ENCODE measurements around the gene DGCR8. TPM values are rescaled to one million over a fixed set of nuclear protein-coding genes. Genes with fewer than 3 reads are reported as not detected.
"Not testable (repeated sequence)": the region's sequence is repeated elsewhere in the genome, so short reads cannot be mapped to it uniquely, and the experiment has no call there.

DGCR8 gene
- polyA plus RNA-seq, 3 donors, result 10.1 to 15.6 (median 12.9) TPM

DNA sequence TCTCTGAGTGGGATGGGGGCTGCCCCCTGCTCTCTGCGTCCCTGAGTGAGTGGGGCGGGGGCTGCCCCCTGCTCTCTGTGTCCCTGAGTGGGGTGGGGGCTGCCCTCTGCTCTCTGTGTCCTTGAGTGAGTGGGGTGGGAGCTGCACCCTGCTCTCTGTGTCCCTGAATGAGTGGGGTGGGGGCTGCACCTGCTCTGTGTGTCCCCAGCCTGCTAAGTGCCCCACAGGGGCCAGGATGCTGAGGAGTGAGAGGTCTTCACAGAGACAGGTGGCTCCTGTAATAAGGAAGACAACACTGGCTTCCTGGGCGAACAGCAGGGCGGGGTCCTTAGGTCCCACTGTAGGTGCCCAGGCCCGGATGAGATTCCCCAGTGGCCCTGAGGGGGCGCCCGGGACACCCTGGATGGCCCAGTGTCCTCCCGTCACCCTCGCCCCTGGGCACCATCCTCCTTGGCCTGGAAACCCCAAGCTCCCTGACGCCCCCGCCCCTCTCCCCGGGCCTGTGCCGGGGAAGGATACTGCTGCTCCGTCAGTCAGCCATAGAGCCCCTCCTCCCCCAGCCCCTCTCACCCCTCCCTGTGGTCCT lies 74.7 kb downstream of the DGCR8 start:
- WGBS, 3 donors, result 47 to 57% (median 52%) methylated on average over 12 to 14 of the region's 14 CpGs
- no peak overlapping the region for H3K27ac ChIP-seq (ENCODE audit: low read depth, low read length)

DNA sequence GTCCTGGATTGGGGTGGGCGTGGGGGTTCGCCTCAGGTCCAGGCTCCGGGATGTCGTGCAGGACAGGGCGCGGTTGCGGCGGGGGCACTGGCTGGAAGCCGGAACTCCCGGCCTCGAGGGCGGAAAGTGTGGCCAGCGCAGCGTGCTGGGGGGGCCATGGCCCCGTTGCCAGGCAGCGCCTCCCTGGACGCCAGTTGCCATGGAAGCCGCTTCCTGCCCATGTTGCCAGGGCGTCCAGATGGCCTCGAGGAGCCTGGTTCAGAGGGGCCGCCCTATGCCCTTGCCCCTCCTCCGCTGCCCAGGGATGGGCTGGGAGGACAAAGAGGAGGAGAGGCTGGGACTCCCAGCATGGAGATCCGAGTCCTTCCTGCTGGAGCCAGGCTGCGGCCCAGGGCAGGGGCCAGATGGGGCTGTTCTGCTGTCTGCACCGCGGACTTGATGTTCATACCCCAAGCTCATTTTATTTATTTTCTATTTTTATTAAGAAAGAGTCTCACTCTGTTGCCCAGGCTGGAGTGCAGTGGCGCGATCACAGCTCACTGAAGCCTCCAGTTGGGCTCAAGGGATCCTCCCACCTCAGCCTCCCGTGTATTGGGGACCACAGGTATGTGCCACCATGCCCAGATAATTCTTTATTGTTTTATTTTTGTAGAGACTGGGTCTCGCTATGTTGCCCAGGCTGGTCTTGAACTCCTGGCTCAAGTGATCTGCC lies 75.4 kb downstream of the DGCR8 start:
- 41 to 62% (median 50%) methylated on average over 30 of the region's 30 CpGs for WGBS, 3 donors
- H3K27ac ChIP-seq (ENCODE audit: low read depth, low read length), result no peak overlapping the region

DNA sequence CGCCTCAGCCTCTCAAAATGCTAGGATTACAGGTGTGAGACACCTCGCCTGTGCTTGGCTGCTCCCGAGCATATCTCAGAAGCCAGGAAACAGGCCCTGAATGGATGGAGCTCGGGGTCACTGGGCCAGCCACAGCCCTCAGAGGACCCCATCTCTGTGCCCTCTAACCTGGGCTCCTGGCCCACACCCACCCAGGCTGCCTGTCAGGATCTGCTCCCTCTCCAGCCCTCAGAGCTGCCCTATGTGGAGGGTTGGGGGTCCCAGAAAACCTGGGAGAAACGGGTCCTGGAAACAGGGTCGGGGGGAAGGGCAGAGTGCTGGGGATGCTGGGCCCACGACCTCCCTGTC lies 76.0 kb downstream of the DGCR8 start:
- WGBS, 3 donors, result 49 to 71% (median 53%) methylated on average over 5 to 7 of the region's 7 CpGs
- H3K27ac ChIP-seq (ENCODE audit: low read depth, low read length), result no peak overlapping the region

DNA sequence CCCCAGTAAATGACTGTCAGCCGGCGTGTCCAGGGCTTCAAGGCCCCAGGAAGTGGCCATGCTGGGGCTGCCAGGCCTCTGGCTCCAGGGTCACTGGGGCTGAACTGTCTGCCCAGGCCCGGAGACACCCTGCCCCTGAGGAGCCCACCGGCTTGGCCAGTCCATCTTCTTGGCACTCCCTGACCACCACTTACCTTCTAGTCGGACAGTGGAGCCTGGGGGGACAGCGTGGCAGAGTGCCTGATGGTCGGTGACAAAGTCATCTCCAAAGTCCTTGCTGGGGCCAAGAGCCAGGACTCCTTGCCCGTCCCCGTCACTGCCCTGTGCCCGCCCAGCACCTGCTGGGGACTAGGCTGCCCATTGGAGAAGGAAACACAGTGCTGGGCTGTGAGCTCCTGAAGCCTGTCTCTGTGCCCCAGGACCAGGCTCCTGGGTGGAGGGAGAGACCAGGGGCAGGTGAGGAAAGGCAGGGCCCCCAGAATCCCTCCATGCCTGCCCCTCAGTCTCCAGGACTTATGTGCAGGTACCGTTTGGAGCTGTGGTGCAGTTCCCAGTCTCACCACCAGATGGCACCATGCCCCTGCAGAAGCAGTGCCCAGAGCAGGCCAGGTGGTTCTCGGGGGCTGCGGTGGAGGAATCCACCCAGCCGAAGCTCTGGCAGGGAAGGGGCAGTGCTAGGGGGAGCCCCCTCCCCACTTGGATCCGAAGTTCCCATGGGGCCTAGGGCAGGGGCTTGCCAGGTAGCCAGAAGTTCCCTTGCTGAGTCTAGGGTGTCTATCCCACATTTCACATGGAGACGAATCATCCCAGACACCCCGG lies 76.8 kb downstream of the DGCR8 start:
- WGBS, 3 donors, result 39 to 51% (median 46%) methylated on average over 17 of the region's 17 CpGs

DNA sequence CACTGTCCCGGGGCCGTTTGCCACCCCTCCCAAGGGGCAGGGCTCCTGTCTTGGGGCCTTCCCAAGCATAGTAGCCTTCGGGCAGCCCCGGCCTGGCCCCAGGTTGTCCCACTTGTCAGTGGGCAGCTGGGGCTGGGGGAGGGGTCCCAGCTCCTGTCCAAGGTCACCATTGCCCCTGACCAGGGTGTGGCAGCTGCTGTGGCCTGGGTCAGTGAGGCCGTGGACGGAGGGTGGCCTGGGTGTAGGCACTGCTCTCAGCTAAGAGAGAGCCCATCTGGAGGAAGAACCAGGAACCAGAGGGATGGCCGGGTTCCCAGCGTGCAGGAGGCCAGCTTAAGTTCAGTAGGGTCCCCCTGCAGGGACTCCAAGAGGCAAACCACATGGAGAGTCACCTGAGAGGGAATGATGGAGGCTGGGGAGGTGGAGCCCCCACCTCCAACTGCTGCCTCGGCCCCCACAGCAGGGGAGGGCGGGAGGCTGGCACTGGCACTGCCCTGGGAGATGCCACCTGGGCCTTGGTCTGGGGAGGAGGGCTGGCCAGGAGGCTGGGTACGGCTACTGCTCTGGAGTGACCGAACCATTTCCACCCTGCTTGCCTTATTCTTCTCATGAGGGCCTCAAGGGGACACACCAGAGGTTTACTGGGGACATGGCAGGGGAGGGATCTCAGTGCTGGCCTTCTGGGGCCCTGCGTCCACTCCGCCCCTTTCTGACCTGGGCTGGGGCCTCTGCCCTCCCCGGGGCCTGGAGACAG lies 77.6 kb downstream of the DGCR8 start:
- 51 to 60% (median 57%) methylated on average over 15 of the region's 15 CpGs for whole genome bisulfite sequencing, 3 donors
- H3K27ac ChIP-seq (ENCODE audit: low read depth, low read length), result no peak overlapping the region

More for the DNA sequence above, 76.8 kb downstream of the DGCR8 start:
- no peak overlapping the region for H3K27ac ChIP-seq (ENCODE audit: low read depth, low read length)

DNA sequence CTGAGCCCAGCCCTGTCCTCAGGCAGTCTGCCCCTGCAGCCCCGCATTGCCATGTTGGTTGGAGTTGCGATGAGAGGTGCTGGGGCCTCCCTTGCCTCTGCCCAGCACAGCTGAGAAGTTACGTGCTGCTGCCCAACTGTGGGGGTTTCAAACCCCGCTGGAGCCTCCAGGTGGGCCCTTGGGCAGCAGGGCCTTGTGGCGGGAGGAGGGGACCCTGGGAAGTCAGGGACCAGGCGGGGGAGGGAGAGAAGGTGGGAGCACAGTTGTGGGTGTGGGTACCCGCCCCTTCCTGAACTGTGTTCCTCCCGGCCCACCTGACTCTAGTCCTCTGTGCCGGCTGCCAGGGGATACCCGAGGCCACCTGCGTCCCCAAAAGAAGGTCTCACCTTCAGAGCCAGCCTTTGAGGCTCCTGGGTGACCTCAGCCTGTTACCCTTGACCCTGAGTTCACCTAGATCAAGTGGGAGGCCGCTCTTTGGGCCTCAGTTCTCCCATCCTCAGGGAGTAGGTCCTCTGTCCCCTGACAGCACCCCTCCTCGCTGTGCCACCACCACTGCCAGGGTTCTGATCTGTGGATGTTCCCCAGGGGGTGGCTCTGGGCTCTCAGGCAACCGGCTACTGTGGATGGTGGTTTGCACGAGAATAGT lies 78.5 kb downstream of the DGCR8 start:
- H3K27ac ChIP-seq (ENCODE audit: low read depth, low read length), result no peak overlapping the region
- 47 to 78% (median 55%) methylated on average over 13 to 15 of the region's 15 CpGs for WGBS, 3 donors

DNA sequence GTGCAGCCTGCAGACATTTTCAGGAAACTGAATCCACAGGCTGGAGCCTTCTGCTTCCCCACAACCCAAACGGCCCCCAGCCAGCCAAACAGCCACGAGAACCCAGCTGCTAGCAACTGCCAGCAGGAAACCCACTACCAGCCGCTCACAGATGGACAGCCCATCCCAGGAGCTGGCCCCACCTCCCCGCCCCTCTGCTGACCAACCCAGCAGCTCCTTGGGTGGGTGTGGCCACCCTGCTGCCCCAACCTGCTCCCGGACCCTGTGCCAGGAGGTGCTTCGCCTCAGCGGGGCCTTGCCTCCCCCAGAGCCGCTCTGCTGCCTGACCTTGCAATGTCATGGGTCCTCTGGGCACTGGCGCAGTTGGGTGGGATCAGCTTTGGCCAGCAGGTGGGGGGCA lies 79.0 kb downstream of the DGCR8 start:
- H3K27ac ChIP-seq (ENCODE audit: low read depth, low read length), result no peak overlapping the region
- WGBS, 3 donors, result 36 to 65% (median 47%) methylated on average over 9 of the region's 9 CpGs

DNA sequence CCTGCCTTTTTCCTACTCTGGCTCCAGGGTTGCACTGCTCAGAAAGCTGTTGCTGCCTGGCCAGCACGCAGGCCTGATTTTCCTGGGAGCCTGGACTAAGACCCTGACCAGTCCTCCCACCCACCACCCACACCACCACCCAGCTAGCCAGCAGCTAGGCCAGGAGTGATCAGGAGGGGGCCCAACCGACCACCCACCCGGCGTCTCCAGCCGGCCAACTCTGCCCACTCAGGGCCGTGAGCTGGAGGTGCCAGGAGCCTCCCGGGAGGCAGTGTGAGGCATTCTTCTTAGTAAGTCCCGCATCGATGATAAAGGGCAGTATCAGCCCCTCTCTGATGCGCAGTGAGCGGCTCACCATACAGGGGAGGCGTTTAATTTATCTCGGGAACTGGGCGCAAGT lies 79.5 kb downstream of the DGCR8 start:
- not testable (repeated sequence) for H3K27ac ChIP-seq (ENCODE audit: low read depth, low read length)
- WGBS, 3 donors, result 63 to 78% (median 78%) methylated on average over 8 to 11 of the region's 14 CpGs

DNA sequence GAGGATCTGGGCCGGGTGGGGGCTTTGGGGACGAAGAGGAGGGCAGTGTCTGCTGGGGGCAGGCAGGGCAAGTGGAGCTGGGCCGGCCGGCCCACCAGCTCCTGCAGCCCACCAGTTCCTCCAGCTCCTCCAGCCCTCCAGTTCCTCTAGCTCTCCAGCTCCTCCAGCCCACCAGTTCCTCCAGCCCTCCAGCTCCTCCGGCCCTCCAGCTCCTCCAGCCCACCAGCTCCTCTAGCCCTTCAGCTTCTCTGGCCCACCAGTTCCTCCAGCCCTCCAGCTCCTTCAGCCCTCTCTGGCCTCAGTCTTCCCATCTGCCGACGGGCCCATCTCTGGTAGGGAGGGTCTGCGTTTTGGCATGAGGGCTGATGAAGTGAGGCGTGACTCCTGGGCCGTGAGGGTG lies 80.0 kb downstream of the DGCR8 start:
- 67 to 84% (median 71%) methylated on average over 10 of the region's 10 CpGs for WGBS, 3 donors
- H3K27ac ChIP-seq (ENCODE audit: low read depth, low read length), result no peak overlapping the region

Other genes with a start within 250 kb of the DGCR8 start
- gene GNB1L, start 225.4 kb upstream of the DGCR8 start, polyA plus RNA-seq, result 1 to 10 TPM; 3.5 to 6.6 (median 4.3) TPM
- 1 to 10 TPM; 3.1 to 4.3 (median 3.8) TPM for gene RTL10, start 225.4 kb upstream of the DGCR8 start, polyA plus RNA-seq
- 100 to 1,000 TPM in 2 of 3 donors, 10 to 100 TPM in 1; 70.9 to 173 (median 133) TPM for gene COMT, start 138.5 kb upstream of the DGCR8 start, polyA plus RNA-seq
- 10 to 100 TPM; 13.6 to 21.8 (median 16.6) TPM for gene TXNRD2, start 138.4 kb upstream of the DGCR8 start, polyA plus RNA-seq
- gene ARVCF, start 63.4 kb upstream of the DGCR8 start, polyA plus RNA-seq, result 1 to 10 TPM; 4.0 to 9.8 (median 8.5) TPM
- 10 to 100 TPM; 11.1 to 30.9 (median 20.5) TPM for gene TANGO2, start 59.1 kb upstream of the DGCR8 start, polyA plus RNA-seq
- 10 to 100 TPM; 42.3 to 94.7 (median 68.2) TPM for gene RANBP1, start 35.9 kb downstream of the DGCR8 start, polyA plus RNA-seq
- 10 to 100 TPM; 32.2 to 47.9 (median 43.0) TPM for gene TRMT2A, start 37.0 kb downstream of the DGCR8 start, polyA plus RNA-seq
- gene ZDHHC8, start 51.6 kb downstream of the DGCR8 start, polyA plus RNA-seq, result 10 to 100 TPM; 20.5 to 45.6 (median 28.0) TPM
- gene CCDC188, start 70.8 kb downstream of the DGCR8 start, polyA plus RNA-seq, result 1 to 10 TPM in 1 of 3 donors, under 1 TPM in 2; 0.48 to 3.0 (median 0.86) TPM
- gene RTN4R, start 188.1 kb downstream of the DGCR8 start, polyA plus RNA-seq, result 1 to 10 TPM in 1 of 3 donors, under 1 TPM in 2; 0.22 to 7.2 (median 0.59) TPM
- gene DGCR6L, start 239.8 kb downstream of the DGCR8 start, polyA plus RNA-seq, result 10 to 100 TPM; 46.6 to 75.2 (median 51.6) TPM

All from adipose tissue (tissue), 3 donors.